ENCODE measurements around the gene RASGEF1B.

RASGEF1B gene

DNA sequence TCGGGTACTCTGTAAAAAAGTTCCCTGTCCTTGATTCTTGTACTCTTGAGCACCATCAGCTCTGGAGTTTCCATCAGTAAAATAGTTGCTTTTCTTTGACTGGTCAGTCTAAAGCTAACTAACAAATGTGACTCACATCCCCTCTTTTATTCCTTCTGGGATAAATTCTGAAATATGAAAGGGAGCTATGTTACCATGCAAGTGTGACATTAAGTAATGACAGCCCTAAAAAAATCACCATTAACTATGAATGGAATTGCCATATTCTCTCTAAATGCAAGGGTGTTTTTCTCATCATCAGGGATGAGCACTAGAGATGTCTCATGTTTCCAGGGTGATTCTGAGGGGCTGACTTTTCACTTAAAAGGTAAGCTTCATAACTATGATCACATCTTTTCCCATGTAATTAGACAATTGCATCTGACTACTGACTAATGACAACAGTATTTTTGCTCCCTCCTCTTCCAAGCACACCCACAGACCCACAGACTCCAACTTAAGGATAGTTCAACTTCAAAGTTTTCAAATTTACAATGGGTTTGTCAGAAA, 26.9 kb upstream of the RASGEF1B start:
- Histone ChIP-seq H3K27me3 (ENCODE audit: control insufficient read depth in 2 of 2, insufficient read depth in 2 of 2, low read length in 2 of 2) (no peaks in the 10 kb centered on the region), H3K9ac (ENCODE audit: low read depth in 1 of 2, low read length in 2 of 2) (no peak overlapping the region), H3K4me1 (ENCODE audit: control insufficient read depth in 2 of 2, insufficient read depth in 2 of 2, low read length in 2 of 2) (peaks cover 3 to 4% of the 10 kb centered on the region in 2 donors), H3K4me3 (ENCODE audit: low read length in 2 of 2) (no peak overlapping the region), H3K9me3 (ENCODE audit: control insufficient read depth in 2 of 2, low read length in 2 of 2) (no peaks in the 10 kb centered on the region), H3K27ac (ENCODE audit: low read depth in 2 of 2, low read length in 2 of 2) (no peak overlapping the region), H3K36me3 (ENCODE audit: control insufficient read depth in 2 of 2, insufficient read depth in 2 of 2, low read length in 2 of 2) (no peaks in the 10 kb centered on the region)

DNA sequence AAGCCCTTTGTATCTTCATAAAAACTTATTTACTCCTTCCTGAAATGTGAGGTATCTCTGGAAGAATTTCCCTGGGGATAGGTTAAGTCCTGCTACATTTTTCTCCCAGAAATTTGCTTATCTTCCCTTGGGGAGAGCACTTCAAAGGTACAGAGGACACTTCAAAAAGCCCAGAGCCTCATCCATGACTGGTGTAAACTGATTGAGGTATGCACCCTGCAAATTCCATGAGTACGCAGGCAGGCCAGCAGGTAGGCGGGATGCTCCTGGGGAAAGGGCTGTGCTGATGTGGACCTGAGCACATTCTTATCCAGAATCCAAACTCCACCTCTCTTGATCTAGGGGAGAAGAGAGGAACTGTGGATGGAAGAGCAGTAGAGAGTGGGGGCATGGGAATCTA, 26.3 kb upstream of the RASGEF1B start:
- Histone ChIP-seq H3K9me3 (ENCODE audit: control insufficient read depth in 2 of 2, low read length in 2 of 2) (no peaks in the 10 kb centered on the region), H3K36me3 (ENCODE audit: control insufficient read depth in 2 of 2, insufficient read depth in 2 of 2, low read length in 2 of 2) (no peaks in the 10 kb centered on the region), H3K4me3 (ENCODE audit: low read length in 2 of 2) (no peak overlapping the region), H3K9ac (ENCODE audit: low read depth in 1 of 2, low read length in 2 of 2) (no peak overlapping the region), H3K27me3 (ENCODE audit: control insufficient read depth in 2 of 2, insufficient read depth in 2 of 2, low read length in 2 of 2) (no peaks in the 10 kb centered on the region), H3K27ac (ENCODE audit: low read depth in 2 of 2, low read length in 2 of 2) (no peak overlapping the region), H3K4me1 (ENCODE audit: control insufficient read depth in 2 of 2, insufficient read depth in 2 of 2, low read length in 2 of 2) (peaks cover 3 to 6% of the 10 kb centered on the region in 2 donors)

DNA sequence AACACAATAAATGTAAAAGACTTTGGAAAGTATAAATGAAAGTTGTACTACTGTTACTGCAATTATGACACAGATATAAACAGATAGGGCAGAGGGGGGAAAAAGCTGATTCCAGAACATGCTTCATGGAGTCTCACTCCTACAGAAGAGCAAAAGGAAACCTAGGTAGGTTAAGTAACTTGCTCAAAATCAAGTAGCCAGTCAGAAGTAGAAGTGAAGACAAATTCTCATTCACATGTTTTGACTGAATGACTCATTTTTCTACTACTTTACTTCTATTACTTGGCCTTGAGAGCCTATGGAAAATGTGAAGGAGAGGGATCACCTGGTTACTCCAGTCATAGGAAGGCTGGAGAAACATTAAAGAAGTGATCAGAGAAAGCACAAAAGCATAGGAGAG, 23.6 kb upstream of the RASGEF1B start:
- no peaks in the 10 kb centered on the region for H3K36me3 ChIP-seq (ENCODE audit: control insufficient read depth in 2 of 2, insufficient read depth in 2 of 2, low read length in 2 of 2)
- H3K4me1 ChIP-seq (ENCODE audit: control insufficient read depth in 2 of 2, insufficient read depth in 2 of 2, low read length in 2 of 2): peaks cover 6 to 9% of the 10 kb centered on the region in 2 donors
- no peak overlapping the region for H3K27ac ChIP-seq (ENCODE audit: low read depth in 2 of 2, low read length in 2 of 2)
- no peaks in the 10 kb centered on the region for H3K27me3 ChIP-seq (ENCODE audit: control insufficient read depth in 2 of 2, insufficient read depth in 2 of 2, low read length in 2 of 2)
- no peak overlapping the region for H3K9ac ChIP-seq (ENCODE audit: low read depth in 1 of 2, low read length in 2 of 2)
- H3K9me3 ChIP-seq (ENCODE audit: control insufficient read depth in 2 of 2, low read length in 2 of 2): no peaks in the 10 kb centered on the region
- no peak overlapping the region for H3K4me3 ChIP-seq (ENCODE audit: low read length in 2 of 2)

DNA sequence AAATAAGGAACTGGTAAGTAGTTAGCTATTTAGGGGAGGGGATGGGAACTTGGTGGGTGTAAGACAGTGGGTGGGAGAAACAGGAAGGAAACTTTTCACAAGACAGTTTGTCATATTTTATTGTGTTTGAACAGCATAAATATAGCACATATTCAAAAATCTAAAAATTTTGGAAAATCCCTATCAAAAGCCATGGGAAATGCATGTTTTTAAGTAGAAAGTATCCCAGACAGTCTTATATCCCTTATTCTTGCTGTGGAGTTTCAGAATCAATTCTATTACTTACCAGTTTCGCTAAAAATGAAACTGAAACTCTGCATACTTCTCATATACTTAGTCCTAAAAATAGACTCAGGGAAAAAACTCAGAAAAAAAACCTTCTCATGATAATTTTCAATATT, 22.3 kb upstream of the RASGEF1B start:
- Histone ChIP-seq H3K4me3 (ENCODE audit: low read length in 2 of 2) (peak overlapping the region in 1 of 2 donors; percentile 56), H3K9ac (ENCODE audit: low read depth in 1 of 2, low read length in 2 of 2) (peak overlapping the region in 1 of 2 donors; percentile 24), H3K27me3 (ENCODE audit: control insufficient read depth in 2 of 2, insufficient read depth in 2 of 2, low read length in 2 of 2) (no peaks in the 10 kb centered on the region), H3K27ac (ENCODE audit: low read depth in 2 of 2, low read length in 2 of 2) (peak overlapping the region in 1 of 2 donors; percentile 44), H3K9me3 (ENCODE audit: control insufficient read depth in 2 of 2, low read length in 2 of 2) (no peaks in the 10 kb centered on the region), H3K4me1 (ENCODE audit: control insufficient read depth in 2 of 2, insufficient read depth in 2 of 2, low read length in 2 of 2) (peaks cover 6% of the 10 kb centered on the region in 2 donors), H3K36me3 (ENCODE audit: control insufficient read depth in 2 of 2, insufficient read depth in 2 of 2, low read length in 2 of 2) (no peaks in the 10 kb centered on the region)

DNA sequence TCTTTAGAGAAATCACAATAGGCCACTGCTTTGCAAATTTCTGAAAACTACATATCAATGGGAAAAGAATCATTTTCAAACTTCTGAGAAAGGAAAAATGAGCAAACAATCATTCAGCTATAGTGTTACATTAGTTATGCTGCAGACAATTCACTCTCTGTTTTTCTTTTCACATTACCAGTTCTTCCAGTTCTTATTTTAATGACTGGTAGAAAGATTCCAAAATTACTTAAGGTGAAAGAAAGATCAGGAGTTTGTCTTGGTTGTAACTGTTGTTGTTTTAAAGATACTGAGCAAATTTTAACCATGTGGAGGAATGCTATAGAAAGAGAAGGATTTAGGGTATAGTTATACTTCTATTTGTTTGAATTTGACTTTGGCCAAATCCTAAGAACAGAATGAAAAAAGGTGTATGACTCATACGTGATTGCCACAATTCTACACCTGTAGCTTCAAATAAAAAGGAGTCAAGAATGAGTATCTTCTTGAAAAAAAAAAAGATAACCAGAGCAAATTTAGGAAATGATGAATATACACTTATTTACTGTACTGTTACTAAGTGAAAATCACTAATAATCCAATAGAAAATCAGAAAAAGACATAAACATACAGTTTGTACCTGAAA, 21.0 kb upstream of the RASGEF1B start:
- Histone ChIP-seq H3K27me3 (ENCODE audit: control insufficient read depth in 2 of 2, insufficient read depth in 2 of 2, low read length in 2 of 2) (no peaks in the 10 kb centered on the region), H3K4me1 (ENCODE audit: control insufficient read depth in 2 of 2, insufficient read depth in 2 of 2, low read length in 2 of 2) (peaks cover 6% of the 10 kb centered on the region in 2 donors), H3K36me3 (ENCODE audit: control insufficient read depth in 2 of 2, insufficient read depth in 2 of 2, low read length in 2 of 2) (no peaks in the 10 kb centered on the region), H3K27ac (ENCODE audit: low read depth in 2 of 2, low read length in 2 of 2) (no peak overlapping the region), H3K9me3 (ENCODE audit: control insufficient read depth in 2 of 2, low read length in 2 of 2) (no peaks in the 10 kb centered on the region), H3K9ac (ENCODE audit: low read depth in 1 of 2, low read length in 2 of 2) (no peak overlapping the region), H3K4me3 (ENCODE audit: low read length in 2 of 2) (no peak overlapping the region)

DNA sequence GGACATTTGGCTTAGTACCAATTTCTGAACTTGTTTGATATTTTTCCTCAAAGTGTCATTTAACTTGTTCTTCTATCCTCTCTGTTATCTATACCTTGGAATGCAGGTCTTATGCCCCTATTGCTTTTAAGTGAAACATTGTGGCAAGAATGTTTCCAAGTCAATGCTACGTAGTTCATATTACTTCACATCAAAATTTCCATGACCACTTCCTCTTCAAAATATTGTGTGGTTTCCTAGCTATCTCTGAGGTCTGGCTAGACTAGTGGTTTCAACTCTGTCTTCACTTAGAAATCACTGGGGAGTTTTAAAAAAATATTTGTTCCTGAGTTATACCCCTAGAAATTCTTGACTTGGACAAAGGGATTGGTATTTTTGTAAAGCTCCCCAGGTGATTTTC, 20.2 kb upstream of the RASGEF1B start:
- Histone ChIP-seq H3K36me3 (ENCODE audit: control insufficient read depth in 2 of 2, insufficient read depth in 2 of 2, low read length in 2 of 2) (no peaks in the 10 kb centered on the region), H3K27ac (ENCODE audit: low read depth in 2 of 2, low read length in 2 of 2) (no peak overlapping the region), H3K27me3 (ENCODE audit: control insufficient read depth in 2 of 2, insufficient read depth in 2 of 2, low read length in 2 of 2) (no peaks in the 10 kb centered on the region), H3K4me3 (ENCODE audit: low read length in 2 of 2) (no peak overlapping the region), H3K4me1 (ENCODE audit: control insufficient read depth in 2 of 2, insufficient read depth in 2 of 2, low read length in 2 of 2) (peaks cover 6% of the 10 kb centered on the region in 2 donors), H3K9ac (ENCODE audit: low read depth in 1 of 2, low read length in 2 of 2) (no peak overlapping the region), H3K9me3 (ENCODE audit: control insufficient read depth in 2 of 2, low read length in 2 of 2) (no peaks in the 10 kb centered on the region)

DNA sequence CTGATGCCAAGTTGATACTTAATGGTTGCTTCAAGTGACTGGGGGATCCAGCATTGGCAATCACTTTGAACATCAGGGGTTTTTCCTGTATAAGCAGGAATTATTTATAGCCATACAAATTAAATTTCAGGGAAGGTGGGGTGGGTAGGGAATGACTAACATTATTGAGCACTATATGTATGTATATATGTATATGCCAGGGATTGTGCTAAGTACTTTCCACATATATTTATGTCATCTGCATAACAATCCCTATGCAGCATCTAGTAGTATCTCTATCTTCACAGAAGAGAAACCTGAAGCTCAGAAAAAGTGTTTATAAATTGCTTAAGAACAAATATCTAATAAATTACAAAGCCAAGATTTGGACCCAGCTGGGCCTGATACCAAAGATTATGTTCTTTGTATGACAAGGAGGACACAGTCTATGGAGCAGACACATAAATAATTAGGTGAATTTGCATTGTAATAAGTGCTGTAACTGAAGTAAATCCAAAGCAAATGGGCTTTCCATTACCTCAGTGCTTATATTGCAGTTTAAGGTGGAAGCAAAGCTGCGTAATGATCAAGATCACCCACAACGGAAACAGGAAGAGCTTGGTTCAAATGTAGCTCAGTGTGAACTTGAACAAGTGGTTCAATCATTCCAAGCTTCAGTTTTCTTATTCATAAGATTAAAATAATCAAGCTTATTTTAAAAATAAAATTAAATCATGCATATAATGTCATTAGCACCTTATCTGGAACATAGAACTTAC, 18.9 kb upstream of the RASGEF1B start:
- no peak overlapping the region for H3K4me3 ChIP-seq (ENCODE audit: low read length in 2 of 2)
- peaks cover 6% of the 10 kb centered on the region in 2 donors for H3K4me1 ChIP-seq (ENCODE audit: control insufficient read depth in 2 of 2, insufficient read depth in 2 of 2, low read length in 2 of 2)
- no peaks in the 10 kb centered on the region for H3K36me3 ChIP-seq (ENCODE audit: control insufficient read depth in 2 of 2, insufficient read depth in 2 of 2, low read length in 2 of 2)
- H3K27ac ChIP-seq (ENCODE audit: low read depth in 2 of 2, low read length in 2 of 2): no peak overlapping the region
- no peaks in the 10 kb centered on the region for H3K27me3 ChIP-seq (ENCODE audit: control insufficient read depth in 2 of 2, insufficient read depth in 2 of 2, low read length in 2 of 2)
- H3K9ac ChIP-seq (ENCODE audit: low read depth in 1 of 2, low read length in 2 of 2): no peak overlapping the region
- H3K9me3 ChIP-seq (ENCODE audit: control insufficient read depth in 2 of 2, low read length in 2 of 2): no peaks in the 10 kb centered on the region

DNA sequence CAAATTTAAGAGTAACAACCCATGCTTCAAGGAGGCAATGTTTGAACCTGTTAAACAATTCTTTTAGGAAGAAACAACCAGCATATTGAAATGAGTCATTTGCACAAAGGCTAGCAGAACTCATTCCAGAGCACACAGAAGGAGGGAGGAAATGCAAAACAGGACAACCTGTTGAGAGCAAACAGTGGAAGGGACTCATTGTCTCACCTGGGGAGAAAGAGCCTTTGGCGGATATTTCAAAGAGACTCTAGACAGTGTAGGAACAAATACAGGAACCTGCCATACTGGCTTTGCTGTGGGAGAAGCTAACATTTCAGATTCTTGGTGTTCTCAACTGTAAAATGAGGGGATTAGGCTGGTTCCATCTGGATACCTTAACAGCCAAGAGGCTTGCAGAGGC, 14.8 kb upstream of the RASGEF1B start:
- Histone ChIP-seq H3K9ac (ENCODE audit: low read depth in 1 of 2, low read length in 2 of 2) (no peak overlapping the region), H3K9me3 (ENCODE audit: control insufficient read depth in 2 of 2, low read length in 2 of 2) (no peaks in the 10 kb centered on the region), H3K4me1 (ENCODE audit: control insufficient read depth in 2 of 2, insufficient read depth in 2 of 2, low read length in 2 of 2) (no peaks in the 10 kb centered on the region), H3K4me3 (ENCODE audit: low read length in 2 of 2) (no peak overlapping the region), H3K36me3 (ENCODE audit: control insufficient read depth in 2 of 2, insufficient read depth in 2 of 2, low read length in 2 of 2) (no peaks in the 10 kb centered on the region), H3K27ac (ENCODE audit: low read depth in 2 of 2, low read length in 2 of 2) (no peak overlapping the region), H3K27me3 (ENCODE audit: control insufficient read depth in 2 of 2, insufficient read depth in 2 of 2, low read length in 2 of 2) (no peaks in the 10 kb centered on the region)

DNA sequence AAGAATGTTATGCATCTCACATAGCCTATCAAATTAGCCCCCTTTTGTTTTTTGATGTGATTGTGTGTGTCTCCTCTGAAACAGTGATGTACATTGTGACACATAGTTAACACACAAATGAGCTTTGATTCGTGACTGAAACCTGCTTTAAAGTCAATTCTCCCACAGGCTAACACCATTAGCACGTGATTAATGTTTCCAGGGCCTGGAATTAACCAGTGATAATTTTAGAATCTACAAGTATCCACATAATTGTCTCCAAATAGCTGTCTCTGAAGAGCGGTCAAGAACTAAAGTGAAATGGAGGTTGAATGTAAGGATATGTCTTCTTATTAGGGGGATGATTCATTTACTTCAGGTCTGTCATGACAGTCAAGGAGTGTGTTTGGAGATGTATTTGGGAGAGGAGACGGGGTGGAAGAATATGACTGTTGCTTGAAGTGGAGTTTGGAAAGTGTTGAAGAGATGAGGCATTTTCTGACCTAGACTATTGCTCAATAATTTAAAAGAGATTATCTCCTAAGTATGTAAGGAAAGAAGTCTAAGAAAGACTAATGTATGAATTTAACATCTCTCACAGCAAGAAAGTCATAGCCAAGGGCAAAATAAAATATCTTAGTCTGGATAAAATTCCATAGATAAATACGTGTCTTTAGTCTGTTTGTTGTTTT, 13.7 kb upstream of the RASGEF1B start:
- Histone ChIP-seq H3K27me3 (ENCODE audit: control insufficient read depth in 2 of 2, insufficient read depth in 2 of 2, low read length in 2 of 2) (no peaks in the 10 kb centered on the region), H3K4me1 (ENCODE audit: control insufficient read depth in 2 of 2, insufficient read depth in 2 of 2, low read length in 2 of 2) (no peaks in the 10 kb centered on the region), H3K36me3 (ENCODE audit: control insufficient read depth in 2 of 2, insufficient read depth in 2 of 2, low read length in 2 of 2) (no peaks in the 10 kb centered on the region), H3K4me3 (ENCODE audit: low read length in 2 of 2) (no peak overlapping the region), H3K9ac (ENCODE audit: low read depth in 1 of 2, low read length in 2 of 2) (no peak overlapping the region), H3K27ac (ENCODE audit: low read depth in 2 of 2, low read length in 2 of 2) (no peak overlapping the region), H3K9me3 (ENCODE audit: control insufficient read depth in 2 of 2, low read length in 2 of 2) (no peaks in the 10 kb centered on the region)

DNA sequence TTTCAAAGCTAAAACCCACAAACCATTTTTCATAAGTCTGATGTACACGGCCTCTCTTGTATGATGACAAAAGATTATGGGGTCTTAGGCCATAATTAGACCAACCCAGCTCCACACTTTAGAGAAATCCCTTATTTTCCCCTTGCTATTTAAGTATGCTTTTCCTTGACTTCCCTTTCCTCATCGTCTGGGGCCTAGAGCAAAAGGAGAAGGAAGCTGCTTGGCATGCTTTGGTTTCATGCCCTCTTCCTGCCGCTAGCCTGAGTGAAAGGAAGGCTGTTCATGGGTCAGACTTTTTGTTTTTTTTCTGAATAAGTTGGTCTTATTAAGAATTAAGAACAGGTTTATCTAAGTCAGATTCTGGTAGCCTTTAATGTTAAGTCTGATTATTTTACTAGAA, 10.6 kb upstream of the RASGEF1B start:
- H3K27me3 ChIP-seq (ENCODE audit: control insufficient read depth in 2 of 2, insufficient read depth in 2 of 2, low read length in 2 of 2): no peaks in the 10 kb centered on the region
- H3K36me3 ChIP-seq (ENCODE audit: control insufficient read depth in 2 of 2, insufficient read depth in 2 of 2, low read length in 2 of 2): no peaks in the 10 kb centered on the region
- H3K27ac ChIP-seq (ENCODE audit: low read depth in 2 of 2, low read length in 2 of 2): no peak overlapping the region
- no peaks in the 10 kb centered on the region for H3K9me3 ChIP-seq (ENCODE audit: control insufficient read depth in 2 of 2, low read length in 2 of 2)
- H3K4me1 ChIP-seq (ENCODE audit: control insufficient read depth in 2 of 2, insufficient read depth in 2 of 2, low read length in 2 of 2): no peaks in the 10 kb centered on the region
- no peak overlapping the region for H3K4me3 ChIP-seq (ENCODE audit: low read length in 2 of 2)
- H3K9ac ChIP-seq (ENCODE audit: low read depth in 1 of 2, low read length in 2 of 2): no peak overlapping the region

Measured in mucosa of rectum (tissue), 2 donors.